ENCODE measurements around the gene SPACDR.
A peak's percentile ranks its signal among the peaks of the same experiment; 100 is the strongest.

Gene SPACDR

GRCh38 chr7:100434297-100435144, 29.5 kb downstream of the SPACDR start:
- no peak for DNase-seq (ENCODE audit: low read depth)

GRCh38 chr7:100433592-100434296, 30.3 kb downstream of the SPACDR start:
- DNase-seq (ENCODE audit: low read depth), result no peak

- no peak for DNase-seq (ENCODE audit: low read depth)
Measured at GRCh38 chr7:100433276-100433591, 30.8 kb downstream of the SPACDR start.

GRCh38 chr7:100432621-100433275, 31.3 kb downstream of the SPACDR start:
- no peak for DNase-seq (ENCODE audit: low read depth)

GRCh38 chr7:100432053-100432452, 32.0 kb downstream of the SPACDR start:
- no peak for DNase-seq (ENCODE audit: low read depth)

- no peak for DNase-seq (ENCODE audit: low read depth)
Measured at GRCh38 chr7:100431286-100431735, 32.7 kb downstream of the SPACDR start.

GRCh38 chr7:100430493-100431285, 33.4 kb downstream of the SPACDR start:
- no peak for DNase-seq (ENCODE audit: low read depth)

GRCh38 chr7:100429637-100430492, 34.2 kb downstream of the SPACDR start, which contains the start of gene MEPCE:
Gene MEPCE, plus strand, starts transcription at chr7:100429831. Its CDS starts 188 bp downstream, at chr7:100430019.
- peak; percentile 49 for DNase-seq (ENCODE audit: low read depth)

- DNase-seq (ENCODE audit: low read depth), result peak; percentile 91
Measured at GRCh38 chr7:100428967-100429636, 35.0 kb downstream of the SPACDR start.

GRCh38 chr7:100428199-100428966, 35.7 kb downstream of the SPACDR start, which contains the start of gene ZCWPW1:
Gene ZCWPW1, minus strand, starts transcription at chr7:100428703. Its CDS starts 8,054 bp downstream, at chr7:100420649.
- peak; percentile 87 for DNase-seq (ENCODE audit: low read depth)

GRCh38 chr7:100427762-100428198, 36.3 kb downstream of the SPACDR start:
- DNase-seq (ENCODE audit: low read depth), result no peak

- DNase-seq (ENCODE audit: low read depth), result no peak
Measured at GRCh38 chr7:100426516-100426915, 37.5 kb downstream of the SPACDR start.

- DNase-seq (ENCODE audit: low read depth), result no peak
Measured at GRCh38 chr7:100425347-100425746, 38.7 kb downstream of the SPACDR start.

GRCh38 chr7:100423315-100423714, 40.7 kb downstream of the SPACDR start:
- DNase-seq (ENCODE audit: low read depth), result no peak

- DNase-seq (ENCODE audit: low read depth), result no peak
Measured at GRCh38 chr7:100419660-100420226, 44.3 kb downstream of the SPACDR start.

GRCh38 chr7:100418930-100419659, 45.0 kb downstream of the SPACDR start:
- DNase-seq (ENCODE audit: low read depth), result no peak

- no peak for DNase-seq (ENCODE audit: low read depth)
Measured at GRCh38 chr7:100415448-100415847, 48.6 kb downstream of the SPACDR start.

GRCh38 chr7:100413889-100414288, 50.2 kb downstream of the SPACDR start:
- no peak for DNase-seq (ENCODE audit: low read depth)

Data from HS-5 (cell line).